Mucosa of descending colon (tissue), 3 donors: ENCODE data around the gene MBTPS1. TPM values are rescaled to one million over a fixed set of nuclear protein-coding genes. Genes with fewer than 3 reads are reported as not detected.

ENCODE experiments used
- ATAC-seq: fragments of 200-7000 bp; cut with Tn5 transposase; one replicate; pipeline ENCODE4 v1.9.1; 2020; ENCODE audit warnings: mild to moderate bottlenecking, moderate library complexity
- DNase-seq, 3 donors: peaks; one replicate each; pipeline ENCODE4 v3.0.0-alpha.2; 2020
- H3K36me3 ChIP-seq: fragments of 200-600 bp; one replicate; pipeline ENCODE4 v1.8.0; 2021; ENCODE audit warnings: low read depth, mild to moderate bottlenecking
- H3K4me1 ChIP-seq: fragments of 200-600 bp; one replicate; pipeline ENCODE4 v1.8.0; 2021; ENCODE audit warnings: low read depth, mild to moderate bottlenecking
- H3K4me3 ChIP-seq: fragments of 200-600 bp; one replicate; pipeline ENCODE4 v1.8.0; 2021; ENCODE audit warnings: mild to moderate bottlenecking
- H3K9me3 ChIP-seq: fragments of 200-600 bp; one replicate; pipeline ENCODE4 v1.8.0; 2021; ENCODE audit warnings: mild to moderate bottlenecking
- CTCF ChIP-seq: fragments of 200-600 bp; IDR thresholded peaks from one replicate; pipeline ENCODE4 v1.8.0; 2022; ENCODE audit warnings: antibody characterized with exemption, mild to moderate bottlenecking
- intact Hi-C, 2 donors: fragments of 100-400 bp; cut with DNase I in 1 of 2; cut with micrococcal nuclease in 1 of 2; formaldehyde crosslinking; loops; one replicate each; pipeline versions ENCODE4 v1.11.0 to v1.11.1; 2022; cut with DNase I, micrococcal nuclease
- total RNA-seq, 3 donors: library from RNA; stranded (reverse); fragmentation: NEBNext Ultra II Directional in 2 of 3; extraction: Animal tissue kit (Norgen Biotek cat#: 25700) in 2 of 3; gene quantifications; one replicate each; pipeline versions ENCODE4 v1.2.1 to v1.2.4, GENCODE V29; 2021 to 2023
- donor health status: DM: no; HTN: no; CAD: no; lungs with moderate emphysema.
- donor health status: DM: no; HTN: no; CAD: no.
- donor health status: DM: no; HTN: yes; CAD: no.

MBTPS1 gene
- total RNA-seq, 3 donors from 2014 or later = 66.1 to 97.0 (median 93.4) TPM

- no peaks in the 10 kb centered on the region for H3K4me1 ChIP-seq
- no peak overlapping the region for H3K4me3 ChIP-seq
- no peak for TF ChIP-seq CTCF
- no peaks in the 10 kb centered on the region for H3K9me3 ChIP-seq
- intact Hi-C loops = no loop called here
- peak in 1 of 3 donors; percentile 13 for DNase-seq
- no peak for ATAC-seq
- no peaks in the 10 kb centered on the region for H3K36me3 ChIP-seq
Measured at GRCh38 chr16:84040226-84040822, 76.4 kb downstream of the MBTPS1 start.

- no peak for TF ChIP-seq CTCF
- DNase-seq (peak in 1 of 3 donors; percentile 29), ATAC-seq (no peak)
- Histone ChIP-seq H3K9me3 (no peaks in the 10 kb centered on the region), H3K4me1 (no peaks in the 10 kb centered on the region), H3K36me3 (no peaks in the 10 kb centered on the region), H3K4me3 (no peak overlapping the region)
- intact Hi-C loops = no loop called here
Measured at GRCh38 chr16:84039696-84040095, 77.0 kb downstream of the MBTPS1 start.

- DNase-seq (peak in 1 of 3 donors; percentile 7), ATAC-seq (no peak)
- no peak for TF ChIP-seq CTCF
- H3K36me3 ChIP-seq = no peaks in the 10 kb centered on the region
- H3K4me1 ChIP-seq = no peaks in the 10 kb centered on the region
- intact Hi-C loops = no loop called here
- H3K4me3 ChIP-seq = no peak overlapping the region
- no peaks in the 10 kb centered on the region for H3K9me3 ChIP-seq
Measured at GRCh38 chr16:84038469-84038868, 78.3 kb downstream of the MBTPS1 start.

- intact Hi-C loops = no loop called here
- no peak for TF ChIP-seq CTCF
- Histone ChIP-seq H3K4me3 (no peak overlapping the region), H3K9me3 (no peaks in the 10 kb centered on the region), H3K4me1 (no peaks in the 10 kb centered on the region), H3K36me3 (no peaks in the 10 kb centered on the region)
- DNase-seq (no peak), ATAC-seq (no peak)
Measured at GRCh38 chr16:84036982-84037425, 79.7 kb downstream of the MBTPS1 start.

- ATAC-seq = no peak
- no peak overlapping the region for H3K4me3 ChIP-seq
- no peak for TF ChIP-seq CTCF
Measured at GRCh38 chr16:84036131-84036530, 80.6 kb downstream of the MBTPS1 start.

GRCh38 chr16:84034516-84034915 is 82.2 kb downstream of the MBTPS1 start:
- DNase-seq = no peak
- Histone ChIP-seq H3K4me1 (no peaks in the 10 kb centered on the region), H3K9me3 (no peaks in the 10 kb centered on the region), H3K36me3 (no peaks in the 10 kb centered on the region), H3K4me3 (no peak overlapping the region)
- intact Hi-C loops = no loop called here
- TF ChIP-seq CTCF = no peak
- no peak for ATAC-seq

More at GRCh38 chr16:84036131-84036530, 80.6 kb downstream of the MBTPS1 start:
- Histone ChIP-seq H3K9me3 (no peaks in the 10 kb centered on the region), H3K36me3 (no peaks in the 10 kb centered on the region), H3K4me1 (no peaks in the 10 kb centered on the region)
- intact Hi-C loops = no loop called here
- DNase-seq = no peak
